Suprapubic skin (tissue), 4 donors: ENCODE measurements around the gene GFAP.

Experiments used
- CTCF ChIP-seq, 2 donors: fragments of 200-600 bp in 1 of 2; fragments of 450-650 bp in 1 of 2; sonication (generic) in 1 of 2; IDR thresholded peaks; one replicate each; pipeline ENCODE4 v1.5.1; 2016 to 2019; ENCODE audit warnings: antibody characterized with exemption in 2 of 2, mild to moderate bottlenecking in 1 of 2, moderate library complexity in 1 of 2
- EP300 ChIP-seq: sonication (generic); formaldehyde crosslinking; IDR thresholded peaks from one replicate; pipeline ENCODE4 v1.6.1; 2017; ENCODE audit warnings: antibody characterized with exemption
- POLR2A ChIP-seq, 2 donors: fragments of 450-650 bp; IDR thresholded peaks; one replicate each; pipeline ENCODE4 v1.6.1; 2017; ENCODE audit warnings: antibody characterized with exemption in 2 of 2, mild to moderate bottlenecking in 2 of 2, moderate library complexity in 2 of 2
- POLR2AphosphoS5 ChIP-seq, 3 donors: sonication (generic); formaldehyde crosslinking; IDR thresholded peaks; one replicate each; pipeline ENCODE4 v1.6.1; 2017; ENCODE audit warnings: antibody characterized with exemption in 3 of 3

GRCh38 chr17:44887016-44887415, 28.3 kb downstream of the GFAP start:
- no peak for TF ChIP-seq CTCF (IDR thresholded peaks at IDR 0.05)
- TF ChIP-seq POLR2A (IDR thresholded peaks at IDR 0.05): no peak
- TF ChIP-seq POLR2AphosphoS5 (IDR thresholded peaks at IDR 0.05): no peak
- no peak for TF ChIP-seq EP300
